Frontal cortex (tissue), 4 donors: ENCODE measurements around the gene ZMPSTE24. TPM values are rescaled to one million over a fixed set of nuclear protein-coding genes. Genes with fewer than 3 reads are reported as not detected.
"Not testable (repeated sequence)": the region's sequence is repeated elsewhere in the genome, so short reads cannot be mapped to it uniquely, and the experiment has no call there.

Source experiments
- DNase-seq, 2 donors: peaks; one replicate each; pipeline ENCODE4 v3.0.0; 2012; ENCODE audit warnings: low spot score in 2 of 2
- FAIRE-seq: peaks from 2 replicates; lab custom pipeline; 2012; peaks lifted over from hg19 to GRCh38; lab: Jason Lieb, UNC
- total RNA-seq: library from RNA; depleted of rRNA; stranded (reverse); fragments of >200 nt; gene quantifications from one replicate; pipeline ENCODE4 v1.2.3, GENCODE V29; 2014
- donor health status: control.
- donor health status: control.
- donor health status: control.

The ZMPSTE24 gene
- total RNA-seq, result 54.2 TPM

DNA sequence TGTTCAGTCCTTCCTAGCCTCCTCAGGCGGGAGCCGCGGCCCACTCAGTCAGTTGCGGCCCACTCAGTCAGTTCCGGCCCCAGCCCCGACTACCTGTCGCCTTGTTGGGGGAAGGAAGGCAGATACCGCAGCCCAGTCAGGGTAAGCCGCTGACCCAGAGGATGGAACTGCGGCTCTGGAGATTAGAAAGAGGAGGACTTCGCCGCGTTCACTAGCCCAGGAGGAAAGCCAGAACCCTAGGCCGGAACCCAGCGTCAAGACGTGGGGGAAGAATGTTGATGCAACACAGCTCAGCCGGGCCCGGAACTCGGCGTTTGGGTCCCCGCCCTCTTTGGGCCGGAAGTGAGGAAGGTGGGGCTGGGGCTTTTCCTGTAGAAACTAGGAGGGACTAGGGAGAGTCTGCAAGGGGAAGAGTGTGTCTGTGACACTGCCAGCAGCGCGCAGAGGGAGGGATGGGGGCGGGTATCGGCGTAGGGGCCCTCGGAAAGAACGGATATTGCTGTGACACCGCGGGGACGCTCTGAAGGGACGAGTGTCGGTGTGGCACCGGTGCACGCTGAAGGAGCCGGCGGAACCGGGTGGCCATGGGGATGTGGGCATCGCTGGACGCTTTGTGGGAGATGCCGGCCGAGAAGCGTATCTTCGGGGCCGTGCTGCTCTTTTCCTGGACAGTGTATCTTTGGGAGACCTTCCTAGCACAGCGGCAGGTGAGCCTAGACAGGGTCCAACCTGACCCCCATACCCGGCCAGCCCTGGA lies at the start of gene ZMPSTE24:
TSS of gene ZMPSTE24 (plus strand) at position 549 of the 757 bp plus-strand sequence. CDS start at position 585, 36 bp downstream.
- FAIRE-seq (no peak), DNase-seq (peak; percentile 70 to 85)

DNA sequence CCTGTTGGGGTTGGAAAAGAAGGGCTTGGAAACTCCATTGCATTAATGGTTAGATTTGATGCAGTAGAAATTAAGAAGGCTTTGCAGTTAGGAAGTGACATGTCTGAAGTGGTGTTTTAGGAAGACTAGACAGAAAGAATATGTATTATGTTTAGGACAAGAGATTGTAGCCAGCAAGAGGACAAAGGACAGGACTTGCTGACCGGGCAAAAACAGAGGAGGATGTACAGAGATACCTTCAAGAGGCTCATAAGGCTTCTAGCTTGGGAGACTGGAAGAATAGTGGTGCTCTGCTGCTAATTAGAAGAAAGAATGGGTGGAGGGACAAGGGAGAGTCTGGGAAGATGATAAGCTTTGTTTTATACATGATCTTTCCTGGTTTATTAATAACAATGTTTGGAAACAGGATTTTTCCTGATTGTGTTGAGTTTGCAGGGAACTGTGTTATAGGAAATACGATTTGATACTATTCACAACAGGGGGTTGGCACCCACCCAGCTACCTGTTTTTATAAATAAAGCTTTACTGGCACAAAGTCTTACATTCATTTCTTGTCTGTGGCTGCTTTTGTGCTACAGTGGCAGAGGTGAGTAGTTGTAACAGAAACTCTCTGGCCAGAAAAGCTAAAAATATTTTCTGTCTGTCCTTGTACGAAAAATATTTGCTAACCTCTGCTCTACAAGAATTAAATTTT lies 47.4 kb upstream of the ZMPSTE24 start:
- DNase-seq (no peak), FAIRE-seq (no peak)

GRCh38 chr1:40218333-40218732 lies 39.7 kb upstream of the ZMPSTE24 start:
- FAIRE-seq, result no peak
- no peak for DNase-seq

GRCh38 chr1:40221471-40221905 lies 36.5 kb upstream of the ZMPSTE24 start:
- DNase-seq, FAIRE-seq: not testable (repeated sequence)

DNA sequence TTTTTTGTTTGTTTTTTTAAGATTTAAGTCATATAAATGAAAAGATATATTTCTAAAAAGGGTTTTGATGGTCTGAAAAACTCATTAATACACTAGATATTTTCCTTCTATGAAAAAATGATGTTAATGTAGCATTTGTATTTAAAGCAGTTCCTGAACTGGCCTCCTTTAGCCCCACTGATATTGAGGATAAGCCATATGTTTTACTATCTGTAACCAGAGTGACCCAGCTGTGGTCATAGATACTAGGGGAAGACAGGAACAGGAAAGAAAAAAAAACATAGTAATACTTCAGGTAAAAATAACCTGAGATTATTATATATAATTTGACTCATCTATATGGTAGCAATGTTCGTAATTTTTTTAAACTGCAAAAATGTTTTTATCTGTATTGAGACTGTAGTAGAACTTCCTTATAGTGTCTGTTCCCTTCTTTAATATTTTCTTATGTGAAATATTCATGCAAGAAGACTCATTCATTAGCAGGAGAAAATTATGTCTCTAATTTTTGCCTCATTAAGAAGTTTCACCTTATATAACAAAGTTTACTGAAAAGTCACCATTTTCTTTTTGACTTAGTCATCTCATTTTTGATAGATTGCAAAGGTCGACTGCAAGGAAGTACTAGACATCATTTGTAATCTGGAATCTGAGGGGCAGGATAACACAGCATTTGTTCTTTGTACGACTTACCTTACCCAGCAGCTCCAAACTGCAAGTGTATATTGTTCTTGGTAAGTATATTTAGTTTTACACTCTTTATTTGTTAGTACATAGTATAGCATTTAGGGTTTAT lies 35.9 kb upstream of the ZMPSTE24 start:
- FAIRE-seq, result no peak
- DNase-seq, result no peak

GRCh38 chr1:40224040-40224439 lies 34.0 kb upstream of the ZMPSTE24 start:
- DNase-seq (no peak), FAIRE-seq (no peak)

DNA sequence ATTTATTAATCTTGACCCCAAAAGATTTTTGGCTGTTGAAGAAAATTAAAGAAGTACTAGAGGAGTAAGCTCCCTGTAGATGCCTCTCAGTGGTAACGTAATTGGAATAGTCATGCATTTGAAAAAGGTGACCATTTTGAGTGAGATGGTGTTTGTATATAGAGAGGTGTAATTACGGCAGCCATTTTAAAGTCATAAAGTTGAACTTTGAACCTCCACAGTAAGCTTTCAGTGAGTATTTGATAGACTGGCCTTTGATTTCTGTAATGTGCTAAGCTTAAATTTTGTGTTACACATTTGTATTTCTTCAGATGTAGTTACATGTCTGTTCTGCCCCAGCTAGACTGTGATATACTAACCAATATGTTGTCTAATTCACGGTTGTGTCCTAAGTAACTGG lies 31.8 kb upstream of the ZMPSTE24 start:
- FAIRE-seq (no peak), DNase-seq (no peak)

DNA sequence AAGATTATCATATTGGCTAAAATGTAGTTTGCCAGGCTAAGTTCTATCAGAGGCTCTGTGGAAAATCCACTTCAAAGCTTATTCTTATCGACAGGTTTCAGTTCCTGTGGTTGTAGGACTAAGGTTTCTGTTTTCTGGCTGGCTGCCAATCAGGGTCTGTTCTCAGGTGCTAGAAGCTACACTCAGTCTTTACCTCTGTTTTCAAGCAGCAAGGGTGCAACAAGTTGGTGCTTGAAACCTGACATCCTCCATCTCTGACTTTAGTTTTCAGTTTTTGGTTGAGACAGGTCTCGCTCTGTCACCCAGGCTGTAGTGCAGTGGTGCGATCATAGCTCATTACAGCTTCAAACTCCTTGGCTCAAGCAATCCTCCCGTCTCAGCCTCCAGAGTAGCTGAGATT lies 25.6 kb upstream of the ZMPSTE24 start:
- FAIRE-seq, result no peak
- no peak for DNase-seq

DNA sequence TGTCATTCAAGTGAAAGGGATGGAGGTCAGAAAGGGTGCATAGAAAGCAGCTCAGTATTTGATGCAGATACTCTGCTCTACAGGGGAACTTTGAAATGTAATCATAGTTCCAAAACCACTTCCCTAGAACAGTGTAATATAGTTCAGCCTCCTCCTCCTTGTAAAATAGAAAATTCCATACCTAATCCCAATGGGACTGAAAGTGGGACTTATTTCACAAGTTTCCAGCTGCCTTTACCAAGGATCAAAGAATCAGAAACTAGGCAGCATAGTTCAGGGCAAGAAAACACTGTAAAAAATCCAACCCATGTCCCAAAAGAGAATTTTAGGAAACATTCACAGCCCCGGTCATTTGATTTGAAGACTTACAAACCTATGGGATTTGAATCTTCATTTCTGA lies 18.4 kb upstream of the ZMPSTE24 start:
- no peak for FAIRE-seq
- no peak for DNase-seq

- DNase-seq, result no peak
- FAIRE-seq, result no peak
Measured at GRCh38 chr1:40240390-40240789, 17.6 kb upstream of the ZMPSTE24 start.

- FAIRE-seq (no peak), DNase-seq (no peak)
Measured at GRCh38 chr1:40241362-40241761, 16.7 kb upstream of the ZMPSTE24 start.

GRCh38 chr1:40243351-40243750 lies 14.7 kb upstream of the ZMPSTE24 start:
- FAIRE-seq (no peak), DNase-seq (no peak)

GRCh38 chr1:40244138-40244744 lies 13.8 kb upstream of the ZMPSTE24 start:
- FAIRE-seq, result no peak
- DNase-seq, result no peak

DNA sequence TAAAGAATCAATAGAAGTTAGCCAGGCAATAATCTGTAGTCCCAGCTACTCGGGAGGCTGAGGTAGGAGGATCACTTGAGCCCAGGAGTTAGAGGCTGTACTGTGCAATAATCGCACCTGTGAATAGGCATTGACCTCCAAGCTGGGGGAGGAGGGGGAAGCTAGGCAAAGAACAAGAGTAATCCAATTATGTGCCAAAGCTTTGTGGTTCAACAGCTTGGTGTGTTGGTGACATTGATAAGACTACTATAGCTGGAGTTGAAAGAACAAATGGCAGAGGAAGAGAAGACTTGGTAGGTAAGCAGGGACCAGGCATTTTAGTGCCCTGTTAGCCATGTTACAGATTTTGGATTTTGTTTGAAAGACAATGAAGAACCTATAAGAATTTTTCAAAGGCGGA lies 12.3 kb upstream of the ZMPSTE24 start:
- no peak for DNase-seq
- FAIRE-seq, result no peak

GRCh38 chr1:40247655-40248054 lies 10.4 kb upstream of the ZMPSTE24 start, which contains the start of gene TMCO2:
Gene TMCO2, plus strand, starts transcription at chr1:40247937. Its CDS starts 57 bp downstream, at chr1:40247994.
- no peak for DNase-seq
- FAIRE-seq, result no peak

- DNase-seq (no peak), FAIRE-seq (no peak)
Measured at GRCh38 chr1:40248412-40248811, 9.6 kb upstream of the ZMPSTE24 start.

DNA sequence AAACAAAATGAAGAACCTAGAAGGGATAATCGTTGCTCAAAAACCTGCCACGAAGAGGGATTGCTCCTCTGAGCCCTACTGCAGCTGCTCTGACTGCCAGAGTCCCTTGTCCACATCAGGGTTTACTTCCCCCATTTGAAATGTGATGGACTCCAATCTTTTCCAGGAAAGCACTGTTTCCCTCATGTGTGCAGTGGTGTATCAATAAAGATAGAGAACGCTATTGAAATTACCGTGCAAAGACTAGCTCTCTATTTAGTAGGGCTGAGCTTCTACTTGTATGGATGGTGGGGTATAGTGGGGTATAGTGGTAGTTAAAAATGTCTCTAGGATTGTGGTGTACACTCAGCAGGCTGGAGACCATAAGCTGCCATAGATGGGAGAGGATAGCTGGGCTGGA lies 6.6 kb upstream of the ZMPSTE24 start:
- DNase-seq (no peak), FAIRE-seq (no peak)

- FAIRE-seq, result no peak
- no peak for DNase-seq
Measured at GRCh38 chr1:40252601-40253000, 5.4 kb upstream of the ZMPSTE24 start.

DNA sequence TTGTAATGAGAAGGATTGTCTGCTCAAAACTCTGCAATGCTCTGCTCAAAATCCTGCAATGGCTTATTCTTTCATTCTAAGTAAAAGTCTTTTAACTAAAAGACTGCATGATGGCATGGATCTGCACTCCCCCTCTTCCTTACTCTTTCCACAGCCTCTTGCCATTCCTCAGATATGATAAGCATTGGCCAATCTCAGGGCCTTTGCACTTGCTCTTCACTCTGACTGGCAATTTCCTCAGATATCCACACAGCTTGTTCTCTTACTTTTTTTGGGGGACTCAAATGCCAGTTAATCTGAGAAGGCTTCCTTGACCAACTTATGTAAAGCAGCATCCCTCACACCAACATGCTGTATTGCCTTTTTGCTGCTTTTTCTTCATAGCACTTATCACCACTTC lies 2.8 kb upstream of the ZMPSTE24 start:
- DNase-seq (no peak), FAIRE-seq (no peak)

- FAIRE-seq, result no peak
- DNase-seq, result no peak
Measured at GRCh38 chr1:40256401-40257084, 1.5 kb upstream of the ZMPSTE24 start.
